GM18511 (cell line): ENCODE results near the gene NAGK.
"Not testable (repeated sequence)": the region's sequence is repeated elsewhere in the genome, so short reads cannot be mapped to it uniquely, and the experiment has no call there.

Experiments
- ATAC-seq: cut with Tn5 transposase; IDR thresholded peaks from one replicate; pipeline ENCODE4 v1.9.1; 2021; ENCODE audit warnings: mild to moderate bottlenecking, moderate library complexity; ENCODE audit not compliant: unreplicated experiment

NAGK gene

DNA sequence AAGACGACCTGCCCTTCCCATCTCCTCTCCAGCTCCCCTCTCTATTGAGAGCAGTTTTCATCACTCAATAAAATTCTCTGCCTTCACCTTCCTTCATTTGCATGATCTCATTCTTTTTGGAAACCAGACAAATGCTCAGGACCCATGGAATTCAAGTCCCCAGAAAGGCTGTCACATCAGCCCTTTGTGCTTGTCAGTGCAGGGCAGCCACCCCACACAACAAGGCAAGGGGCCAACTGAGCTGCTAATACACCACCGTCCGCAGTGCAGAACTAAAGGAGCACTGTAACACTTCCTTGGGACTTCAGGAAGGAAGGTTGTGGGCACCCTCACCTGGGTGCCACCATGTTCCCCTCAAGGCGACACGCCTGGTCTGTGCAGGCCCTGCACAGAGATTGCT, 35.4 kb downstream of the NAGK start:
- ATAC-seq = no peak

DNA sequence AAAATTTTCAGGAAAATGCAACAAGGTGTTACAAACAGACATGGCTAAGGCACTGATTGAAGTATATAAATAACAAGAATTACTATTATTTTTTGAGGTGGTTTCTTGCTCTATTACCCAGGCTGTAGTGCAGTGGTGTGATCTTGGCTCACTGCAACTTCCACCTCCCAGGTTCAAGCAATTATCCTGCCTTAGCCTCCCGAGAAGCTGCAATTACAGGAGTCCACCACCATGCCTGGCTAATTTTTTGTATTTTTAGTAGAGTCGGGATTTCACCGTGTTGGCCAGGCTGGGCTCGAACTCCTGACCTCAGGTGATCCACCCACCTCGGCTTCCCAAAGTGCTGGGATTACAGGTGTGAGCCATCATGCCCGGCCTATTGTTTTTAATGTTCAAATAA, 38.0 kb downstream of the NAGK start:
- ATAC-seq = not testable (repeated sequence)

DNA sequence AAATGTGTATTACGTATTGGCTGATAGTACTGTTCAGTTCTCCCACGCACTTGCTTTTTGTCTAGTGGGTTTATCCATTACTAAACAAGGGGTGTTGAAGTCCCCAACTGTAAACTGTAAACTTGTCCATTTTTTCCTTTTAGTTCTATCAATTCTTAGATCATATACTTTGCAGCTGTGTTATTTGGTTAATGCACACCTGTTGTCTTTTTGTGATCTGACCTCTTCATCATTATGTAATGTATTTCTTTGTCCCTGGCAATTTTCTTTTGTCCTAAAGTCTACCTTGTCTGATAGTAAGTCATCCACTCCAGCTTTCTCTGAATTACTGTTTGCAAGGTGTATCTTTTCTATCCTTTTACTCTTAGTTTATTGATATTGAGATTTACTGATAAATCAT, 39.6 kb downstream of the NAGK start:
- no peak for ATAC-seq

DNA sequence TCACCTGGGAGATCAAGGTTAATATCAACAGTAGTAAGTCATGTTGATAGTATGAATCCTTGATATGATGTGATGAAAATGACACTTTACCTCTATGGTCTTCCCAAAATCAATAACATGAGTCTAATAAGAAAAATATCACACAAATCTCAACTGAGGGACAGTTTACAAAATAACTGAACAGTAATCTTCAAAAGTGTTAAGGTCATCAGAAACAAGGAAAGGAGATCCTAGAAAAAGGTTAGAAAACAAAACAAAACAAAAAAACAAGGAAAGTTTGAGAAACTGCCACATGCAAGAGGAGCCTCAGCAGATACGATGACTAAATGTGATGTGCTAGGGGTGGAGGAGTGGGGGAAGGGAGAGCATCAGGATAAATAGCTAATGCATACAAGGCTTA, 45.4 kb downstream of the NAGK start:
- no peak for ATAC-seq

DNA sequence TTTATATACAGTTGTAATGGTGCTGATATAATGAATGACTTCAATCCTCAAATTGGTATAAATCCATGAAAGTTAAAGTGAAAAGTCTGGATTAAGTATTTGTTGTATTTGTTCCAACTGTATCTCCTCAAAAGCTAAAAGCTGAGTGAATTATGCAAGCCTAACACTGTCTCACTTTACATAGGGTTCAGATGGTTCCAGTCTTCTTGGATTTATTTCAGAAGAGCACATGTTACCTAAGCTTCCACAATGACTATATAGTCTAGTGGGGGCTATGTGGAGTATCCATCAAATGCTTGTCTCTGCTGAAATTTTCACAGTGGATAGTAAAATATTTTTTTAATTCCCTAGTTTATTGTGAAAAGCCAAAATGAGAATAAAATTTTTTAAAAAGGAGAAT, 48.6 kb downstream of the NAGK start:
- ATAC-seq = no peak

DNA sequence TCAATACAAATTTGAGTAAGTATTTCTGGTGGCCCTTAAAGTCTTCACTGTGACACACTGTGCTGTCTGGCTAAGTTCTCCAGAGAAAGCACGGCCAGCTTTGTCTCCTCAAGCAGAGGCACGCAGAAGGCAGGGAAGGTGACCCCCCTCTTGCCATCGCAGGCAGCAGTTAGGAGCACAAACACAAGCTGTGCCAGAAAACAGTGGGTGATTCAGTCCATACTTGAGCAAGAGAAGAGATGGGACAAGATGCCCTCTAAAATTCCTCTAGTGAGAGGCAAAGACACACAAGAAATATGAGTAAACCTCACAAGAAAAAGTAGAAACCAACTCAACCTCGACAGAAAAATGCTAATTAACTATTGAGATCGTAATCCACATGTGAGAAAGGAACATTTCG, 51.7 kb downstream of the NAGK start:
- no peak for ATAC-seq

DNA sequence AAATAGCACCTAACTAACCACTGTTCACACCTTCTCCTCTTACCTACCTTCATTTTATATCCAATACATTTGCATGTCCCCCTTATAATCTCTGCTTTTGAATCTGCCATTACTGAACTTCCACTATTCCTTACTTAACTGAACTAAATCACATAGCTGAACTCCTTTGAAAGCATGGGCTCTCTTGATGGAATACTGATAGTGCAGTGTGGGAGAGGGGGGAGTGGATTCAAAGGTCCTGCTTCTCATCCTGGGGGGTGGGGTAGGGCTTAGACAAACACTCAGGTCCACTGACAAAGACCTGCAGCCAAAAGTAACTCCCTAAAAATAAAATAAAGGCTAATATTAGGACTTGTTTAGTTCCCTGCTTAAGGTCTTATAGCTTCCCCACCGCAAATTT, 53.0 kb downstream of the NAGK start:
- no peak for ATAC-seq

DNA sequence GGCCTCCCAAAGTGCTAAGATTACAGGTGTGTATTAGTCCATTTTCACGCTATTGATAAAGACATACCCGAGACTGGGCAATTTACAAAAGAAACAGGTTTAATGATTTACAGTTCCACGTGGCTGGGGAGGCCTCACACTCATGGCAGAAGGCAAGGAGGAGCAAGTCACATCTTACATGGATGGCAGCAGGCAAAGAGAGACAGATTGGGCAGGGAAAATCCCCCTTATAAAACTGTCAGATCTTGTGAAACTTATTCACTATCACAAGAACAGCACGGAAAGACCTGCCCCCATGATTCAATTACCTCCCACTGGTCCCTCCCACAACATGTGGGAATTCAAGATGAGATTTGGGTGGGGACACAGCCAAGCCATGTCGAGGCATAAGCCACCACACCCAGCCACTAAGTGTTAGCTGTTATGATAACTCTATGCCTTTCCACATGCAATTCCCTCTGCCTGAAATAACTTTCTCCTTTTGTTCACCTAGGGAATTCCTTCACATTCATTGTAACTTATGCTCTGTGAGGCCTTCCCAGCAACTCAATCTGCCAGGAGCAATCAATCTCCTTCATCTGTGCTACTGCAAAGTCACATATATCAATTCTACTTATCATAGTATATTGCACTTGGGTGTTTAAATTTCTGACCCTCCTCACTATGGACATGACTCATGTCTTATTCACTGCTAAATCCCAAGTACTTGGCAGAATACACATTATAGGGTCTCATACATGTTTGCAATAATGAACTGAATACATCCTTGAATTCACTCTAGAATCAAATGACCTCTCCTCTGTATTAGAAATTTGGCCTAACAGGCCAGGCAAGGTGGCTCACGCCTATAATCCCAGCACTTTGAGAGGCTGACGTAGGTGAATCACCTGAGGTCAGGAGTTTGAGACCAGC, 54.2 kb downstream of the NAGK start:
- ATAC-seq = no peak

DNA sequence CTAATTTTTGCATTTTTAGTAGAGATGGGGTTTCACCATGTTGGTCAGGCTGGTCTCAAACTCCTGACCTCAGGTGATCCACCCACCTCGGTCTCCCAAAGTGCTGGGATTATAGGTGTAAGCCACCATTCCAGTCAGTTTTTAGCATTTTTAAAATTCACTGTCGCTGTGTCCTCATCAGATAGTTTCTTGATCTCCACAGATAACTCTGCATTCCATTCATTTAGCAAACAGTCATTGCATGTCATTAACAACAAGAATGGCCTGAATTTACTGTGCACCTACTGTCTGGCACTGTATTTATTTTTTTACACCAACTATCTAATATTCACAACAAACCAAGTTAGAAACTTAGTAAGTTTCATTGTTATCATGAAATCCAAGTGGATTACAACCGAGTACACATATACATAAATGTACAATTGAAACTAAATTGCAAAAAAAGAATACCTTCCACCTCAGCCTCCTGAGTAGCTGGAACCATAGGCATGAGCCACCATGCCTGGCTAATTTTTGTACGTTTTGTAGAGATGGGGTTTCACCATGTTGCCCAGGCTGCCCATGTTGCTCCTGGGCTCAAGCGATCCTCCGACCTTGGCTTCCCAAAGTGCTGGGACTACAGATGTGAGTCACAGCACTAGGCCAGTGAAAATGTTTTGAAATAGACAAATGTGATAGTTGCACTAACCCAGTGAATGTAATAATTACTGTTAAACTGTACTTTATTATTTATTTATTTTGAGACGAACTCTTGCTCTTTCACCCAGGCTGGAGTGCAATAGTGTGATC, 57.3 kb downstream of the NAGK start:
- no peak for ATAC-seq

DNA sequence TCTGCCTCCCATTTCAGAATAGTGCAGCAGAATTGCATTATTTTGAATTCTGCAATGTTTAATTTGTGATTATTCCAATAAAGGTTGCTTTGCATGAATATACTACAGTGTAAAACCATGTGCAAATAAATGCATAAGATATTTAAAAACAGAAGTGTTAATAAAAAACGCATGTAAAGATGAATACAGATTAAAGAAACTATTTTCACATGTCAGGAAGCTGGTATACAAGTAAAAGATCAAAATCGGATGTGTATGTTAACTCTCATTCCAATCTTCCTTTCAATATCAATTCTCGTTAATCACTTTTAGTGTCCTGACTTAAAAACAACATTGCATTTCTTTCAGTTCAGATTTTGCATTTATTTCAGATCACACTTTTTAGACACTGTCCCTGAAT, 58.5 kb downstream of the NAGK start:
- no peak for ATAC-seq
